ENCODE data around the gene RPP25L. TPM values are rescaled to one million over a fixed set of nuclear protein-coding genes. Genes with fewer than 3 reads are reported as not detected.

The RPP25L gene
- total RNA-seq, 1 donor from 2014 or later, result 24.5 TPM

DNA sequence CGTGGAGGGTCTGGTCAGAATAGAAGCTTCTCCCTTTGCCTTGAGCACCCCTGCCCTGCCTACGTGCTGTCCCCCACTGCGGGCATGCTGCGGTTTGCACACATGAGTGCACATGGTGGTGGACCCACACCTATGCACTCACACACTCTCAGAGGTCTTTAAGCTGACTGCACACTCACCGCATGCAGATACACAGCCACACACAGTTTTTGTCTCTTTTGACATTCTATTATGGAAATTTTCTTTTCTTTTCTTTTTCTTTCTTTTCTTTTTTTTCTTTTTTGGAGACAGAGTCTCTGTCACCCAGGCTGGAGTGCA is 17.6 kb upstream of the RPP25L start:
- Mint-ChIP-seq H3K36me3 (no peaks in the 10 kb centered on the region), H3K4me1 (peaks cover 11% of the 10 kb centered on the region)

DNA sequence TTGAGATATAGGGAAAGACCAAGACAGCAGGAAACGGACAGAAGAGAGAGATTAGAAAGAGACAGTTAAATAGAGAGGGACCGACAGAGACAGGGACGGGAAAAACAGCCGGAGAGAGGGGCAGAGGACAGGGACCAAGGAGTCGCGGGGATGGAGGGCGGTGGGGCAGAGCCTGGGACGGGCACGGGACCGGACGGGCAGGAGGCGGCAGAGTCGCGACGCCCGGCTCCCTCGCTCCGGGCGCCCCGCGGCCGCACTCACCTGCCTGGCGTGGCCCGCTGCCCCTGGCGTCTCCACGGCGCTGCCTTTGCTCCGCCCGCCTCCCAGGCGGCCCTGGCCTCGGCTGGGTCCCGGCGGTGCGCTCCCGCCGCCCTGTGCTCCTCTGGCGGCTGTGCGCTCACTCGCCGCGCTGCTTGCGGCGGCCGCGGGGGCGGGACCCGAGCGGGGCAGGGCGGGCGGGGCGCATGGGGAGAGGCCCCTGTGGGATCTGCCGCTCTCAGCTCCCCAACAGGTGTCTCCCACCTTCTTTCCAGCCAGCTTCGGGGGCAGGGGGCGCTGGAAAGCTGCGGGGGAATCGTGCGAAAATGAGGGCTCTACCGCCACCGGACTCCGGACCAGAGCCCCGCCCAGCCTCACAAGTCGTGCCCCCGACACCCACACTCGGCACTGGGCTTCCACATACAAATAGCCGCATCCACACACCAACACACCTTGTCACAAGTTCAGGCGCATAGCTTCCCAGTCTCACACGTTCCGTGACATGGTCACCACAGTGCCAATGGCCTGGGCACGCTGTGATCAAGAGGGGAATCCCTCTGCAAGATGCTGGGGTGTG is 17.0 kb upstream of the RPP25L start, which contains the start of gene ARID3C:
Gene ARID3C (minus strand): TSS at position 411 of the 835 bp plus-strand sequence. CDS start 1,052 bp downstream, outside the sequence.
- Mint-ChIP-seq H3K4me3 (peak within 1 kb of the TSS; percentile 62), H3K9me3 (no peaks in the 10 kb centered on the region), H3K36me3 (no peaks in the 10 kb centered on the region), H3K4me1 (peaks cover 11% of the 10 kb centered on the region), H3K27me3 (ENCODE audit: low read depth) (peaks cover 85% of the 10 kb centered on the region), H3K27ac (no peak within 1 kb of the TSS)
- no peak for DNase-seq (ENCODE audit: low spot score in 2 of 2, unreplicated experiment in 2 of 2)
- TF ChIP-seq, protein P1, sequence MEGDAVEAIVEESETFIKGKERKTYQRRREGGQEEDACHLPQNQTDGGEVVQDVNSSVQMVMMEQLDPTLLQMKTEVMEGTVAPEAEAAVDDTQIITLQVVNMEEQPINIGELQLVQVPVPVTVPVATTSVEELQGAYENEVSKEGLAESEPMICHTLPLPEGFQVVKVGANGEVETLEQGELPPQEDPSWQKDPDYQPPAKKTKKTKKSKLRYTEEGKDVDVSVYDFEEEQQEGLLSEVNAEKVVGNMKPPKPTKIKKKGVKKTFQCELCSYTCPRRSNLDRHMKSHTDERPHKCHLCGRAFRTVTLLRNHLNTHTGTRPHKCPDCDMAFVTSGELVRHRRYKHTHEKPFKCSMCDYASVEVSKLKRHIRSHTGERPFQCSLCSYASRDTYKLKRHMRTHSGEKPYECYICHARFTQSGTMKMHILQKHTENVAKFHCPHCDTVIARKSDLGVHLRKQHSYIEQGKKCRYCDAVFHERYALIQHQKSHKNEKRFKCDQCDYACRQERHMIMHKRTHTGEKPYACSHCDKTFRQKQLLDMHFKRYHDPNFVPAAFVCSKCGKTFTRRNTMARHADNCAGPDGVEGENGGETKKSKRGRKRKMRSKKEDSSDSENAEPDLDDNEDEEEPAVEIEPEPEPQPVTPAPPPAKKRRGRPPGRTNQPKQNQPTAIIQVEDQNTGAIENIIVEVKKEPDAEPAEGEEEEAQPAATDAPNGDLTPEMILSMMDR (IDR thresholded peaks at IDR 0.05; ENCODE audit: unreplicated experiment), result no peak

More for the DNA sequence above, 17.6 kb upstream of the RPP25L start:
- Mint-ChIP-seq H3K9me3 (no peaks in the 10 kb centered on the region), H3K27ac (no peak overlapping the region), H3K27me3 (ENCODE audit: low read depth) (peaks cover 80% of the 10 kb centered on the region), H3K4me3 (peak overlapping the region; percentile 62)
- TF ChIP-seq, protein P1 (IDR thresholded peaks at IDR 0.05; ENCODE audit: unreplicated experiment), result no peak
- no peak for DNase-seq (ENCODE audit: low spot score in 2 of 2, unreplicated experiment in 2 of 2)

DNA sequence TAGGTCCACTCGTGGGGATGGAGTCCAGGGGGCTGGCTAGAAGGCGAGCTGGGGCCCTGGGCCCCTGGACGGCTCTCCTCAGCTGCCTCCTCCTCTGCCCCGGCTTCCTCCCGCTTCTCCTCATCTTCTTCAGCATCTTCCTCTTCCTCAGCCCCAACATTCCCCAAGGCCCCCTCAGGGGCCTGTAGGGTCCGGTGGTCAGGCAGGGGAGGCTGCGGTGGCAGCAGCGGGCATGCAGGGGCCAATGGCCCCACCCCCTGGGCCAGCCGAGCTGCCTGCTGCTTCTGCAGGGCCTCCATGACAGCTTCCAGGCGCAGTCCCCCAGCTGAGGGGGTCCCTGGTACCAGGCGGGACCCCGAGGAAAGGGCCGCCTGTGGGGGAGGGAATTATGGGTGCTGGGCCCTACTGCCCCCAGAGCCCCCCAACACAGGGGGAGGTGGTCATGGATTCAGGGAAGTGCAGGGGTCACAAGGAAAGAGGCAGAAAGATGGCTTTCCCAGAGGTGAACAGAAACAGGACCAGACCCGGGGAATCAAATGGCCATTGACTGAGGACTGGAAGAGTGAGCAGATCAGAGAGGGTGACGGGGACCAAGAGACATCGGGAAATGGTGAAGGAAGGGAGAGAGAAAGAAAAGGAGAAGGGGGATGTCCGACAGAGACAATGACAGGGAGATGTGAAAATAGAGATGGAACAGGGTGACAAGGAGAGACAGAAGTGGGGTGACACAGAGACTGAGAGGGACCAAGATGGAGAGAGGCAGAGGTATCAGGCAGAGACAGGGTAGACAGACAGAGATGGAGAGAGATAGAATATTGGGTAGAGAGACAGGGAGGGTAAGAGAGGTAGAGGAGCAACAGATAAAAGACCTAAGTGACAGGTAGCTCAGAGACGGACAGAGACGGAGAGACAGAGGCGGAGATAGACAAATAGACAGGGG is 16.1 kb upstream of the RPP25L start:
- no peak for DNase-seq (ENCODE audit: low spot score in 2 of 2, unreplicated experiment in 2 of 2)
- Mint-ChIP-seq H3K27me3 (ENCODE audit: low read depth) (peaks cover 91% of the 10 kb centered on the region), H3K4me3 (peak overlapping the region; percentile 57), H3K36me3 (no peaks in the 10 kb centered on the region), H3K4me1 (peaks cover 11% of the 10 kb centered on the region), H3K9me3 (no peaks in the 10 kb centered on the region), H3K27ac (no peak overlapping the region)
- TF ChIP-seq, protein P1 (IDR thresholded peaks at IDR 0.05; ENCODE audit: unreplicated experiment), result no peak

DNA sequence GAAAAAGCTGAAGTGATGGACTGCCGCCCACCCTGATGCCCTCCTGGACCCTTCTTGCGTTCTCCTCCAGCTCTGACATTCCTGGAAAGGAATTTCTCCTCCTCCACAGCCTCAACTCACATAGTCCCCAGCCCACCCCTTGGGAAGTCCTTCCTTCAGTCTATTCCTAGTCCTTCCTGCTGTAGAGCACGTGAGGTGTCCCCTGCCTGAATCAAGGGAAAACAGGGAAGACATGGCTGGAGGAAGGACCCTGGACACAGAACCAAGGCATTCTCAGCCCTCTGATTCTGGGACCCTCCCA is 13.2 kb upstream of the RPP25L start:
- TF ChIP-seq, protein P1 (IDR thresholded peaks at IDR 0.05; ENCODE audit: unreplicated experiment), result no peak
- no peak overlapping the region for H3K27ac Mint-ChIP-seq
- peaks cover 80% of the 10 kb centered on the region for H3K27me3 Mint-ChIP-seq (ENCODE audit: low read depth)
- H3K36me3 Mint-ChIP-seq, result no peaks in the 10 kb centered on the region
- no peak for DNase-seq (ENCODE audit: low spot score in 2 of 2, unreplicated experiment in 2 of 2)
- H3K4me3 Mint-ChIP-seq, result no peak overlapping the region
- H3K4me1 Mint-ChIP-seq, result peaks cover 13% of the 10 kb centered on the region
- no peaks in the 10 kb centered on the region for H3K9me3 Mint-ChIP-seq

DNA sequence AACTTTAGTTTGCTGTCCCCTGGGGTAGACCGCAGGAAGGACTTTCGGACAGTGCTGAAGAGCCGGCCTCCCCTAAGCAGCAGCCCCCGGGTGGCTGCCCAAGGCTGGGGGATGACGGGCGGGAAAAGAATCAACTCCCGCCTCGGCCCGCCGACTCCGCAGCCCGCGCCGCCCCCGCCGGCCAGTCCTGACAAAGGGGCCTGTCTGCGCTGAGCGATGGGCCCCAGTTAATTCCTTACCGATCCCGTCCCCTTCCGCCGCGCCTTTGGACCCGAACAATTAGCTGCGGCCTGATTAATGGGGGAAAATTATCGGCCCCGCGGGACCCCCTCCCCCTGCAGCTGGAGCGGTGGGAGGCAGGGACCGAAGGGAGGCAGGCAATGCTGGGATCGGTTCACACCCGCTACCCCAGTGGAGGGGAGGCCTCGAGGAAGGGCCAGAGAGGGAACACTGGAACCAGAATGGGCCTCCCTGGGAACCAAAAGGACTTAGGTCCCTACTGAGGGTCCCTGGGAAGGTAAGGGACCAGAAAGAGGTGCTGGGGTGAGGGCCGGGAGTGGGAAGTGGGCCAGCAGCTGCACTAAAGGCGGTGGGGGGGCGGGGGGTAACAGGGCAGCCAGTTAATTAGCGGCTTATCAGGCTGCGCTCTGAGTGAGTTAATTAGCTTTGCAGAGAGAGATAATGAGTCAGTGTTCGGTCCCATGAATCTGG is 12.7 kb upstream of the RPP25L start:
- TF ChIP-seq, protein P1 (IDR thresholded peaks at IDR 0.05; ENCODE audit: unreplicated experiment), result no peak
- no peak for DNase-seq (ENCODE audit: low spot score in 2 of 2, unreplicated experiment in 2 of 2)
- Mint-ChIP-seq H3K27ac (no peak overlapping the region), H3K9me3 (no peaks in the 10 kb centered on the region), H3K4me3 (no peak overlapping the region), H3K27me3 (ENCODE audit: low read depth) (peaks cover 75% of the 10 kb centered on the region), H3K36me3 (no peaks in the 10 kb centered on the region), H3K4me1 (peaks cover 18% of the 10 kb centered on the region)

All from mesothelial cell of epicardium (in vitro differentiated cells).